T-helper 2 cell (primary cell): ENCODE results near the gene P2RY14.

Experiments
- DNase-seq, 5 experiments: peaks; one replicate each; pipeline versions ENCODE4 v3.0.0 to v3.0.0-alpha.2; 2012 to 2022

The P2RY14 gene

DNA sequence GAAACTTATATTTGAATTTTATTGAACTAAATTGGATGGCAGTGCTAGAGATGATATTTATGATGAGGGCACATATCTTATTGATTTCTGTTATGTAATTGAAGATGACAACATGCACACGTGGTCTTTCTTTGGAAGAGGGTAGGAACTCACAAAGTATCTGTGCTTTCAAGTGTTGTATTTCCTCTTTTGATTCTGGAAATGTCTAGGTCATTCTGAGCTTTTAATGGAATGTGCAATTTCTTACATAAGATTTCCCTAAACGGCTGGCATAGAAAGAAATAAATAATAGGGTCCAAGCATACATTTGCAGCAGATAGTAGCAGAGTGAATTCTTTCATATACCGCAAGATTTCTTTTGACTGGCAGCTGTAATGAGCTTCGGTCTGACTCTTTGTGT, 65.2 kb downstream of the P2RY14 start:
- DNase-seq, result no peak

DNA sequence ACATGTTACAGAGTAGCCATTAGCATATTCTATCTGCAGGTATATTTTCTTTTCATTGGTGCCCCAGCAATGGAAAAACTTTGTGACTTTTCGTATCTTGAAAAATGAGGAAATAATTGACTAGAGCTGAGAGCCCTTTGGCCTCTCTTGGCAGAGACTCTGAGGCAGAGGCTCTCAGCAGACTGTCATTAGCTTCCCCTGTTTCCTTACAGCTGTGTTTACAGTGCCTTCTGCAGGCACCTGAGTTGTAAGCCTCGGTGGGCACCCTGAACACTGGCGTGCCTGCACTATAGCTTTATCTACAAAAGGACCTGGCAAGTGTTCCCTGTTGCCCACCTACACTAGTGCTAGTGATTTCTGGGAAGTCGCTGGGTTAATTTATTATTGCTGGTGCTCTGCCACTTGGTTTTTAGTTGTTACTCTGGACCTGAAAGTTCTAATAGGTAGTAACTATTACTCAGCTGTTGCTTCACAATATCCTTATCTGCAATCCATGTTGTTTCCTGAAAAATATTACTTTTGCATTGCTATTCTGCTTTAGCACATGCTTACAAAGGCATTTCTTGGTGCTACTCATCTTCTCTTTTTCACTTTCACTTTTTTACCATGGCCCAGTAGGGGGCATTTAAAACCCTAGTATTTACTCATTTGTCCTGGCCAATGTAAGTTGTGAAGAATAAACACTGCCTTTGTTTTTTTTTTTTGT, 67.5 kb downstream of the P2RY14 start:
- peak in 1 of 5 experiments; percentile 68 for DNase-seq

DNA sequence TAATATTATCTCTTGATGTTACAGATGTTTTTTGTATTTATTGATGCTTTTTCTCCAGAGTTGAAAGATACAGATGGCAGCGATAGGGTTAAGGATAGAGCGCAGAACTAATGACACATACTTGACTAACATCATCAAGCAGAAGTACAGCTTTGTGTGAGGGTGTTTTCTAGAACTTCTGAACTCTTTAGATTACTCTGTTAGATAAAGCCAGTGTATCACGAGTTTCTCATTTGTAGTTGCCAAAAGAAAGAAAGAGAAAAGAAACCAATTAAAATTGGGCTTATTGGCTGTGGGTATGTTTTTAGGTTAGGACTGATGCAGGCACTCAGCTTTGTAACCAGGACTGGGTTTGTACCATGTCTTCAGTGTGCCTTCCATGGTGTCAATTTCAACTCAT, 68.7 kb downstream of the P2RY14 start:
- DNase-seq, result peak in 2 of 5 experiments; percentile 33 to 94

DNA sequence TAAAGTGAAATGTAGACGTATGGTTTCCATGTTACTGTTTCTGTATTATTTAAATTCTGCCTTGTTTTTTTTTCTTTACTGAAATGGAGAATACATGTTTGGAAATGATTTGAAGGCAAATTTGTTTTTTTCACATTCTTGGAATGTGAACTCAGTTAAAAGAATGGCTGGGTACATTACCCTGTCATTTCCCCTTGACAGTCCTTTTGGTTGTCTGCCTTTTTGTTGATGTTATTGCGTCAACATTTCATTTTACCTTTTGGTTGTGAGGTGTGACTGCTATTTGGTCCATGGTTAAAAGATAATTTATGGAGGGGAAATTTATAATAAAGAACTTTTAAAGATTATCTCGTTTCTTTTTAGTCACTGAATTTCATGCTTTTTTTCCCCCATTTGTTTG, 72.1 kb downstream of the P2RY14 start:
- peak in 1 of 5 experiments; percentile 63 for DNase-seq

DNA sequence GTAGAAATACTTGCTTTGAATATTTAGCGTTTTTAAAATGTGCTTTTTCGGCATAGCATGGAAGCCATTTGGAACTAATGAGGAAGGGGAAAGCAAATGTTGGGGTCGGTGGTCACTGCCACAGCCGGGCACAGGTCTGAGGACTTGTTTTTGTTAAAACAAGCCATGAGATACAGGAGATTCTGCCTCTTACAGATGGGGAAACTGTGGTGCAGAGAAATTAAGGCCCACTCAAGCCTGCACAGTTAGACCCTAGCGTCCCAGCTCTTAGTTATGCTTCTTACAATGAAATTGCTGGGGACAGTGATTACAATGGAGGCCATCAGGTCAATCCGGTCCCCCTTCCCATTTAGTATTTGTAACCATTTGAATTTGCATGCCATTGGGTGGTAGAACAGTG, 72.9 kb downstream of the P2RY14 start:
- DNase-seq, result no peak

DNA sequence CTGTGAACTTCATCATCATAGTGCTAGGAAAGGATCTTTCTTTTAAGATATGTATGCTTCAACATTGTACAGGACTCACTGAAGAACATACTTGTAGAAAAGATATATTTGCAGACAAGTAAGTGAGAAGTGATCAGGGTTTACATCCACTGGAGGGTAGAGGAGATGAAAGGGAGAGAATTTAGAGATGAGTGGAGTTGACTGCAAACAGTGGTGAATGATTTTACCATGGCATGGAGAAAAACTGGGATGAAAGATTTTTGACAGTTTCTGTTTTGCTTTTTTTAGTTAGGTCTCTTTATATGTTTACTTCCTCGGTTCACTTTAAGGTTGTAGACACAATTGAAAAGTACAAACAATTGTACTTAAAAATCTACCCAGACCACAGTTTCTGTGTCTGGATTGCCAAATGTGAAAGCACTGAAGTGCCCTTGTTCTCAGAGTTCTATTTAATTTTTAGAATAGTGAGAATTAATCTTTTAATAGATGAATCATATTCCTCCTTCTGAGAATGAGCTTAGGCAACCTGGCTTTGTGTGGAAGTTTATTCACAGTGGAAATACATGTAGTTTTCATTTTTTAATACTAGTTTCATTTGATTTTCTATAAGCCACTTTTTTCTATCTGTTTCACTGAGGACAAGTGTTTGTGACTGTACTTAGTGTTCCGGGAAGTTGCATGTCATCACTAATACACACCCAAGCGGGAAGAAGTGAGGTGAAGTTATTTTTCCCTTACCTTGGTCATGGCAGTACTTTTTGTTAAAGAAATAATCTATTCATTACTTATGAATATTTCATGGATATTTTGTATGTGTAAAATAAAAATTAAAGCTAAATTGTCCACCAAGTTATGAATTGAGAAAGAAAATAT, 73.6 kb downstream of the P2RY14 start:
- peak in 1 of 5 experiments; percentile 78 for DNase-seq

DNA sequence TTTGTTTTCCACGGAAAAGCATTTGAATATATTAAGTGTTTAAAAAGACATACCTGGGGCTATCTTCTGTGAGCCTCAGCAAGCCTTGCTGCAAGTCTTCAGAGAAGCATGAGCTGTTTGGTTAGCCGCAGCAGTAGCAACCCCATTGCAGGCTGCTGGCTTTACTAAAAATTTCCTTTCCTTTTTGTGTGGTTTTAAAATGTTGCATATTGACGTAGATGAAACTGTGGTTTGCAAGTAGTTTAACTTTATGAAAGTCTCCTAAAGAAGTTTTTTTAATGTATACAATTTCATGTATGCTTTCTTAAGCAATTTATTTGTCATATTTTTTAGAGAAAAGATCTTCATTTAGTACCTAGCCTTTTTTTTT, 75.3 kb downstream of the P2RY14 start, which contains the start of gene GPR171:
TSS of gene GPR171 (minus strand) at position 166 of the 370 bp plus-strand sequence. CDS start 3,830 bp downstream, outside the sequence.
- peak; percentile 11 to 95 (median 59) for DNase-seq

DNA sequence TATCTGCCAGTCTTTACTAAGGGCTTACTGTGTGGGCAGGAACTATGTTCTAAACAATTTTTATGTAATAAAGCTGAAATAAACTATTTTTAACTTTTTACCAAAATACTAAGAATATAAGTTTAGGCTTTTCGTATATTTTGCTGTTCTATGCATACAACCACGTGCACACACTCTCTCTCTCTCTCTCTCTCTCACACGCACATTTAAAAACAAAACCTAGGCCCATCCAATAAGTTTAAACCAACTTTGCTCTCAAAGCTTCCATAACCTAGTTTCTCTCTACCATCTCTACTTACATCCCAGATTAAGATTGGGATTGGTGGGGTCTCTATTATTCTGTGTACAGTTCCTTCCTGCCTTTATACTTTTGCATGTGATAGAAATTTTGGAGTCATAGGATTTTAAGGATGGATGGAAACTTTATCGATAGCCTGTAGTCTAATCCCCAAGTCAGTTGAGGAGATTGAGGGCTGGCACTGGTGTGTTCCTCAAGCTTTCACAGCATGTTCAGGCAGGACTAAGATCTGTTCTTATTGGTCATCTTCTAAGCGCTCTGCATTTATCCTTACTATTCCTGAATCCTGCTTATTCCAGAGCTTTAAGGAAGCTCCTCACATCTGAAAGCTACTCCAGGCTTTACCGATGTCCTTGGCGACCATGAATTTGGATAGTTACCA, 77.2 kb downstream of the P2RY14 start:
- peak in 2 of 5 experiments; percentile 29 to 72 for DNase-seq

DNA sequence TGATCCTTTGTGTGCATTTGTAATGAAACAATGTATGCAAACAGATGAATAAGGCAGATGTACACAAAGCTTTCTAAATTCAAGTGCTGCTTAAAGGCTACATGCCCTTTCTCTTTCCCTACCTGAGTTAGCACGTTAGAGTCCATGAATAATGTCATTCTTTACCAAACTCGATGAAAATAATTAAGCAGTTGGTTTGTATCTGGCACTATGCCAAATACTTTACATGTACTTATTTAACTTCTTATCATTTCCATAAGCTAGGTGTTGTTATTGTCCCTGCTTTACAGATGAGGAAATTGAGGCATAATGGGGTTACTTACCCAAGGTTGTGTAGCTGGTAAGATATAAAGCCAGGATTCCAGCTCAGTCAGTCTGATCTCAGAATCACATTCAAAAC, 77.8 kb downstream of the P2RY14 start:
- peak in 1 of 5 experiments; percentile 49 for DNase-seq

DNA sequence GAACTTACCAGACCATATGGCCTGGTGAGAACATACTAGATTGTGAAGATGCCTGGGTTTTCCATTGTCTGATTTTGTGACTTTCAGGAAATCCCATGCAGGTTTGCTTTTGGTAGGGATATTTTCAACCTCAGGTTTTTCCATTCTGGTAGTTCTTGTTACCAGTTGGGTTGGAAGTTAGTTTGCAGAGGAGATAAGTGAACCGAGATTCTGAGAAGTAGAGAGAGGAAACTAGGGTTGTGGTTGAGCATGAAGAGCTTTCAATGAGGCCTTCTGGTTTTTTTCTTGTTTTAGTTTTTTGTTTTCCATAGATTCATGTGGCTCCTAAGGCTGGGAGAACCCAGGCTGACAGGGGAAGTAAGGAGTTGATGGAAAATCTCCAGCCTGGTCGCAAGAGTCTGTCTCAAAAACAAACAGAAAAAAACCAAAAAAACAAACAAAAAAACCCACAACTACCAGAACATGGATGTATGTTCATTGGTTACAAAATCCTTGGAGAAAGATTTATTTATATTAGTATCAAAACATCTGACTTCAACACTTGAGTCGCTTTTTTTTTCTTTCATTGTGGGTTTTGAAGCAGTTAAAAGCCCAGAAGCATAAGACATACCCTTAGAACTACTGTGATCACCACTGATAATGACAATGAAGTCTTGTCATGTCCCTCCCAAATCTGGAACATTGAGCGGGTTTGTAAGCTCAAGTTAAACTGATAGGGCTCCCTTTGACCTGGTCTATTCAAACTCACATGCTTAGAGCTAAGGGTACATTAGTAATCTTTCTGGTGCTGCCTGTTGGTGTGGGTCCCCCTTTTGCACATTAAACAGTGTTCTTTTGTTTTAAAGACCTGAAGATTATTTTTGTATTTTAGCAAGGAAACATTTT, 78.5 kb downstream of the P2RY14 start:
- DNase-seq, result peak in 1 of 5 experiments; percentile 69

DNA sequence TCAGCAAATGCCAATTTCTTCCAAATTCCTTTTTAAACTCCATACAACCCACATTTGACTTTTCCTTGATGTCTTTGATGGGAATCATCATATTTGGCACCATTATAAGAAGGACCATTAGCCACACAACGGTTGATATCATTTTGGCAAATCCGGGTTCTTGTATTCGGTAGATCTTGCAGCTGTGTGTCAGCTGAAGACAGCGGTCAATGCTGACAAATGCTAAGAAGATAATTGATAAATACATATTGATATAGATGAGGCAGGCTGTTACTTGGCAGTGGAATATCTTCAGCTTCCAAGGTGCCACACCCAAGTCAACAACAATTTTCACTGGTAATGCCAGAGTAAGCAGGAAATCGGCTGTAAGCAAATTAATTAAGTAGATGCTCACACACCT, 79.5 kb downstream of the P2RY14 start:
- DNase-seq, result no peak

DNA sequence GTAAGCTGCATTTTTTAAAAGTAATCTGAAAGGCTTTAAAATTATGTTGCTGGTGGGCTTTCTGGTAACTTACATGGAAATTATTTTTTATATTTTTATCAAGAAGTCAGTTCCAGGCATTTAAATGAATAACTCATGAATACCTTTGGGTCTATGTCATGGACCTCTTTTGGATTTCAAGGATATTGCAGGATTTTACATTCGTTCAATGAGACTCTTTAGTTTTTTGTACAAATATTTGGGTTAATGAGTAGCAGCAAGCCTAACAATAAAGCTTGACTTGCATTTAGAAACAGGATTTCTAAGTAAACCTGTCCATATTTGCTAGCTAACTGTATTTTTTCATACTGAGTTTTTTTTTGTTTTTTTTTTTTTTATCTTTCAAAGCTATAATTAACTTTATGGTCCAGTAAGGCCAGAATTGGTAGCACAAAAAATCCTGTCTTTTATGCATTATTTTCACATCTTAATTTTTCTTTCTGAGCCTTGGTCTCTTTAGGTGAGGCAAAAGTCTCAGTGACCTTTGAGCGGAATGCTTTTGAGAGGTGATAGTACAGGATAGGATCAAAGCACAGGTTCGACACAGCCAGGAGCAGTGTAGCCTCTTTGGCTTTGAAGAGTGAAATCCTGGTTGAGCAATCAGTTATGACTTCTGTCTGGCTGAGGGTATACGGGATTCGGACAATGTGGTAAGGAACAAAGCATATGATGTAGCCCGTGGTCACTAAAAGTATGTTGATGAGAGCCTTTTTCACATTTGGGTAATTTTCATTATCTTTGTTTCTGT, 80.2 kb downstream of the P2RY14 start:
- no peak for DNase-seq

DNA sequence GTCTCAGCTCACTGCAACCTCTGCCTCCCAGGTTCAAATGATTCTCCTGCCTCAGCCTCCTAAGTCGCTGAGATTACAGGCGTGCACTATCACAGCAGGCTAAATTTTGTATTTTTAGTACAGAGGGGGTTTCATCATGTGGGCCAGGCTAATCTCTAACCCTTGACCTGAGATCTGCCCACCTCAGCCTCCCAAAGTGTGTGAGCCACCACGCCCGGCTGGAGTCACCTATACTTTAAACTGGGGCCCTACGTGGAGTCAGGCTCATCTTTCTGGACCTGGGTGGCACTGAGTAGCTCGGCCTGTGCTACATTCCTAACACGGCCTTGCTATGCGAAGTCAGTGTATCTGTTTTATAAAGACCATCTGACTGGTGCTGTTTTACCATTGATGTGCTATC, 81.1 kb downstream of the P2RY14 start:
- no peak for DNase-seq

DNA sequence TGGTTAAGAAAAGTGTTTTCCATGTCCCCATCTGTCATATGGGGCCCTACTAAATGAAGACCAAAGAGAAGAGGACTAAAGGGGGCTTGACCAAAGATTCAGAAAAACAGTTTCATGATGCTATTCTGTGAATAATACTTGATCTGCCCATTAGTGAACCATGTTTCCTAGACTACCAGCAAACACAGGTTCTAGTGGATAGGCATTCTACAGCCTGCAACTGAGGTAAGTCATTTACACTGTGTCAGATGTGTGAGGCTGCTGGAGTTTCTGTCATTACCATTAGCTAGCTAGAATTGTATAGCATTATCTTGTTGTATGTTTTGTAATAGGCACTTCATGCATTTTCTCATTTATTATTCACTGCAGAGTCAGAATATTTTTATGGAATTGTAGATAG, 81.9 kb downstream of the P2RY14 start:
- peak in 1 of 5 experiments; percentile 30 for DNase-seq

DNA sequence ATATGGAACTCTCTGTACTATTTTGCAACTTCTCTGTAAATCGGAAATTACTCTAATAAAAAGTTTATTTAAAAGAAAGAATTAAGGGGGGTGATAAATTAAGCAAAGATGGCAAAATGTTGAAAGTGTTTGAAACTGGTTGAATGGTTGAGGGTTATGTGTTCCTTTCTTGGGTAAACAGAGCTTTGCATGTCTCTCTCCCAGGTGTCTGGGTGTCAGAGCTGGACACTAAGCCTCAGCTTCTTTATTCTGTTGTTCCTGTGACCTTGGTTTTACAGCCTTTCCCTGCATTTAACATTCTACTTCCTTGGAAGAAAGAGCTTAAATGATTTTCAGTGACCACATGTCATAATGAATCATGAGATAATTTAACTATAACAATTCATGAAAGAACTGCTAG, 82.5 kb downstream of the P2RY14 start:
- no peak for DNase-seq

DNA sequence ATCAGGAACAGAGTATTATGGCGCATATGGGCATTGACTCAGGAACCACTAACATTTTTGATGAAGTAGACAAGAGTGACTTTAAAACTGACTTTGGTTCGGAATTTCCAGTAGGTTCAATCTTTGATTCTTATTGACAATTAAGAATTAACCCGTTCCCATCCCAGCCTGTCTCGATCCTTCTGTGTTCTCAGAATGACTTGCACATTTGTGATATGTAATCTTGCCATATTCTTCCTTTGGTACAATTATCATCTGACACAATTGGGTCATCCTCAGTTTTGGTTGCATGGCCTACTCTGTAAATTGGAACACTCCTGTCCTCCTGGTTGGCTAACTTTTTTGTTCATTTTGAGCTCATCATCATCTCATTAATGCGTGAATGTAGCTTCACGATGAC, 85.8 kb downstream of the P2RY14 start:
- no peak for DNase-seq

DNA sequence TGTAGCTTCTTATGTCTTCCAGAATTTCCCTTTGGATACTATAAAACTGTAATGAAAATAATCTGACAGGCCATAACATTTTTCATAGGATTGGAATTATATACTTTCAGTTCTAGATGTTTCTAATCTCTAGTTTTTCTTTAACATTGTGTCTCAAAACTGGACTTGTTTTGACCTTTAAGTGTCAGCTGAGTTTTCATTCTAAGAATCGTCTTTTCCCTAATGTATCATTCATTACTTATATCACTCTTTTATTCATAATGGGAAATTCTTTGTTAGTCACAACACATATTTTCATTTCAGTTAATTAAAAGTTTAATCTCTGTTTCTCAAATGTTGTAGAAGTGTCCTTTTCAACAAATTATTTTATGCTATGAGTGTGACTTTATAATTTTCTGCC, 87.2 kb downstream of the P2RY14 start:
- no peak for DNase-seq

DNA sequence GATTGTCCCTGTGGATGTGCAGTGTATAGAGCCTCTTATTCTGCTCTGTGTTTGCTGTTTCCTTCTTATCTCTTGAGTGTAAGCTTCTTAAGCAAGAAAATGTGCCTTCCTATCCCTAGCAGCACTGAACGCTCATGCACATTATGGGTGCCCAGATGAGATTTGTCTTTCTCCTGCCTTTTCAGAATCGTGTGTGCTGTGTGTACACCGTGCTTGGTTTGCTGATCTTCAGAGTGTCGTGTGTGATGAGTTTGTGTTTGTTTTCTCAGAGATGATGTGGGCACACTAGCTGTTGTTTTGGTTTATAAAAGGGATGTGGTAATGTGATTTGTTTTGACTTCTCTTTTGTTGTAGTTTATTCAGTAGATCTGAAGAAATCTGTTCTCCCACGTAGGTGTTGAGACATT, 95.1 kb downstream of the P2RY14 start:
- peak in 1 of 5 experiments; percentile 94 for DNase-seq

DNA sequence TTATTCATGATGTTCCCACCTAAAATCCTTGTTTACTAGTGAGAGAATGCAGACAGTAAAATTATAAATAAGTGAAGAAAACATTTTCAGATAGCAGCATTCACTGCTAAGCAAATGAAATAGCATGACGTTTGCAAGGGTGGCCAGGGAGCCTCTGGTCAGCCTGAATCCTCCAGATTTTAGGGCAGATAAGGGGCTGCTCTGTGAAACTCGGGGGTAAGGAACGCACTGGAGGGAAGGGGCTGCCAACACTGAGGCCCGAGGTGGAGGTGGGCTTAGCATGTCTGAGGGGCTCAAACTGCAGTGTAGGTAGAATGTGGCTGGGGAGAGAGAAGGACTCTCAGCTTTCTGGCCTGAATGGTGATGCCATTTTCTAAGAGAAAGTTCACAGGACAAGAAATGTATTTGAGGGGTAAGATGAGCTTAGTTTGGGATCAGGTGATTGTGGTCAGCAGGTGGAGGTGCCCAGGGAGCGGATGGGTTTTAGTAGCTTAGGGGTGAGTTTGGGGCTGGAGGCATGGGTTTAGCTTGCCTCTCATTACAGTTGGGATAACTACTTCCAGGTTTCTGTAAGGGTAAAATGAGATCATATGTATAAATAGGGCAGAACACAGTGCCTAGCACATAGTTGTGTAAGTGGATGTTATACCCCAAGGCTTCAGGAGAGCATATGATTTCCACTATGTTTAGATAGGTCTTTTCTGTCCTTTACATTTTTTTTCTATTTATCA, 95.8 kb downstream of the P2RY14 start:
- DNase-seq, result no peak

DNA sequence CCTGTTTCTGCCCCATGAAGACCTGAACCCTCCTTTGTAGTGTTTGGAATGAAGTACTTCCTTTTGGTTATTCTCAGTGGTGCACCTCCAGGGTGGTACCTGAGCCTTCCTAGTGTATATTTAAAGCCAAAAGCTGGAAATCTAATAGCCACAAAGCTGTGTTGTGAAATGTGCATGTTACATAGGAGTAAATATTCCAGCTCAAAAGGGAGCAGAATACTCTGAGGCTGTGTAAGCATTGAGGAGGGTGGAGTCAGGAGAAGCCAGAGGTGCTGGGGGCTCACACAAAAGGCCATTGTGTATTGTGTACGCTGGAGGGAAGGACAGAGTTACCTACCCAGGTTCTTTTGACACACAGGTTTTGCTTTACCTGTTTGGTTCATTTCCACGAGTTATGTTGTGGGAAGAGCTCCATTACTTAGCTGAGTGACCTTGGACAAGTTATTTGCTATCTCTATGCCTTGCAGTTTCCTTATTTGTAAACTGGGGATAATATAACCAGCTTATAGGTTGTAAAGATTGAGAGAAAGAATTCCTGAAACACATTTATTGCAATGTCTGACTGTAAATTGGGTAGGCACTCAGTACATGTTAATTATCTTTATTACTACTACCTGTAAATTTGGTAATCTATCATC, 100.0 kb downstream of the P2RY14 start:
- DNase-seq, result no peak
